HAP-1 (cell line): ENCODE results near the gene BSDC1.

ENCODE experiments used
- DNase-seq, 2 experiments: peaks; one replicate each; pipeline ENCODE4 v3.0.0-alpha.2; 2016 to 2020; ENCODE audit warnings: low spot score in 2 of 2
- H3K27me3 ChIP-seq: fragments of 250-450 bp; sonication (Bioruptor Pico); 2 replicates; pipeline ENCODE4 v1.5.1; 2020; ENCODE audit warnings: low read depth, mild to moderate bottlenecking, moderate library complexity
- H3K36me3 ChIP-seq: fragments of 250-450 bp; sonication (Bioruptor Pico); replicated peaks from 2 replicates; pipeline ENCODE4 v1.5.1; 2020; ENCODE audit warnings: mild to moderate bottlenecking
- H3K4me1 ChIP-seq: fragments of 250-450 bp; sonication (Bioruptor Pico); 2 replicates; pipeline ENCODE4 v1.5.1; 2020; ENCODE audit warnings: mild to moderate bottlenecking
- H3K4me3 ChIP-seq: fragments of 250-450 bp; sonication (Bioruptor Pico); 2 replicates; pipeline ENCODE4 v1.5.1; 2020; ENCODE audit warnings: mild to moderate bottlenecking, moderate library complexity
- H3K9me3 ChIP-seq: fragments of 250-450 bp; sonication (Bioruptor Pico); 2 replicates; pipeline ENCODE4 v1.5.1; 2020; ENCODE audit warnings: mild to moderate bottlenecking, moderate library complexity
- in situ Hi-C: fragments of 300-500 bp; cut with MboI; formaldehyde crosslinking; loops from 3 replicates; pipeline ENCODE4 v1.14.3; 2020; ENCODE audit warnings: low sequenced_read_pairs, inconsistent platforms, mixed read lengths

Gene BSDC1

DNA sequence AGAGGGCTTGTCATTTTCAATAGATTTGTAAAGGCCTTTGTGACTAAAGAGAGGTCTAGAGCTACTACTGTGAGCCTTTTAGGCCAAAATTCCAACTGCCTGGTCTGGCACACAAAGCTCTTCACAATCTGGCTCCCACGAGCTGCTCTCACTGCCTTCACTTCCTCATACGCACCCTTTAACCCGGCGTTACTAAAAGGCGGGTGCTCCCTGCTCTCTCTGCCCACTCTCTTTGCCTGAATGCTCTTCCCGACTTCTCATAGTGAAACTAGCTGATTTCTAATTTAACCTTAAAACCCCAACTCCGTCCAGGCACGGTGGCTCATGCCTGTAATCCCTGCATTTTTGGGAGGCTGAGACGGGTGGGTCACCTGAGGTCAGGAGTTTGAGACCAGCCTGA, 14.2 kb downstream of the BSDC1 start:
- Histone ChIP-seq H3K4me3 (no peak overlapping the region), H3K9me3 (no peaks in the 10 kb centered on the region), H3K27me3 (no peaks in the 10 kb centered on the region), H3K4me1 (no peaks in the 10 kb centered on the region), H3K36me3 (peaks cover 59% of the 10 kb centered on the region)
- in situ Hi-C loops, result no loop called here
- no peak for DNase-seq

DNA sequence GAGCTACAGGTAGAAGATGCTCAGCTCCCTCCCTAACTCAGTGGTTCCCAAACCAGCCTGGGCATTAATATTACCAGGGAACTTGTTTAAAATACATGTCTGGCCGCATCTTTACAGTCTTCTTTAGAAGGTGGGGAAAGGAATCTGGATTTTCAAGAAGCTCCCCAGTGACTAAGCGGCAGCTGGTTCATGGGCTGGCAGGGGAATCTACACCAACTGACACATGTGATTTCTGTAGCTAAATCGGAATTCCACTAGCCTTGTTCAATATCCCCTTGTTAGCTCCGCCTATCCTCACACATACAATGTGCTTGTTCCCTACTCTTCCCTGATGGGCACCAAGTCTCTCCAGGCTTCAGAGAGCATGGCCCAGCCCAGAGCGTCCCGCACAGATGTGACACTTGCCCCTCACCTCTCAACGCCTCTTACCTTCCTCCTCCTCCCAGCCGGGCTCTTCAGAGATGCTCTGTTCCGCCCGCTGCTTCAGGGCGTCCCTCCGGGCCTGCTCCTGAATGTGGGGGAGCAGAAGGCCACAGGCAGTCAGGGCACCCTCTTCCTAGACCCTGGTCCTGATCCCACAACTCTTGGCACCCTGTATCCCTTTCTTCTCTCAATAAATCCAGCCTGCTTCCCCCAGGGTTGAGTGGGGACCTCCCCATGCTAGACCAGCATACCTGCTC, 16.6 kb downstream of the BSDC1 start:
- H3K9me3 ChIP-seq, result no peaks in the 10 kb centered on the region
- H3K36me3 ChIP-seq, result peaks cover 64% of the 10 kb centered on the region
- in situ Hi-C loops, result no loop called here
- no peaks in the 10 kb centered on the region for H3K27me3 ChIP-seq
- DNase-seq, result no peak
- no peak overlapping the region for H3K4me3 ChIP-seq
- H3K4me1 ChIP-seq, result no peaks in the 10 kb centered on the region

DNA sequence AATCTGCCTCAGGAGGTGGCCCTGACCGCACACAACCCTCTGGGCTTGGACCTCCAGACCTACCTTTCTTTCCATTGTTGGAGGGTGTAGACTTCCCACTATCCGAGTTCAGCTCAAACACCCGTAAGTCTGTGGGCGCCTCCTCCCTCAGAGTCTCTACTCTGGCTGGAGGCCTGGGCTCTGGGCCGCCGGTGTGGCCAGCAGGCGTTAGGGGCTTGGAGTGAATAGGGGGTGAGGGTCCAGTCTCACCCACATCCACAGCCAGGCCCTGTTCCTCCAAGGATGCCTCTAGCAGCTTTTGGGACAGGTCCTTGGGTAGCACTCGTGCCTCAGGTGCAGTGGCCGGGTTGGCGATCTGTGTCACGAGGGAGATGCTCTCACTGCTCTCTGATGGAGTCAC, 18.0 kb downstream of the BSDC1 start:
- Histone ChIP-seq H3K4me1 (no peaks in the 10 kb centered on the region), H3K9me3 (no peaks in the 10 kb centered on the region), H3K36me3 (peaks cover 69% of the 10 kb centered on the region), H3K4me3 (no peak overlapping the region), H3K27me3 (no peaks in the 10 kb centered on the region)
- no peak for DNase-seq
- in situ Hi-C loops, result no loop called here

DNA sequence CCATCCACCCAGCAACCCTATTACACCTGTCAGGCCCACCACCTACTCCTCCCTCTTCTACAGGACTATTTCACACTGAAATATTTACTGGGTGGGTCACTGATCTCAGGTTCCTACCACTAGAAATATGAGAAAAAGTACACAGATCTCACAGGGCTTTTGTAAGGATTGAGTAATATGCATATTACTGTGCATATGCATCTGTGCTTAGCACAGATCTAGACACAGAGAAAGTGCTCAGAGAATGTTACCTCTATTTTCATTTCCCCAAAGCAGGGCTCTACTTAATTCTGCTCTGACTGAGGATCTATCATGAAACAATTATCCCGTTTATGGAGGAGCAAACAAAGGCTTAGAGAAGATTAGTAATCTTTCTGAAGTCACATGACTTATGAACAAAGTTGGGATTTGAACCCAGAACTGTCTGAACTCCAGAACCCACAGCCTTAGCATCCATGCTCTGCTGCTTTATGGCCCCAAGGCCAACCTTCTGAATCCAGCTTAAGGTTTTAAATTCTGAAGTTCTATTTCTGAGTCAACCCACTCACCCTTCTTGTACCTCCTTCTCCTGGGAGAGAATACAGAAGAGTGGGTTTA, 20.1 kb downstream of the BSDC1 start:
- no peaks in the 10 kb centered on the region for H3K9me3 ChIP-seq
- in situ Hi-C loops, result no loop called here
- peaks cover 66% of the 10 kb centered on the region for H3K36me3 ChIP-seq
- H3K27me3 ChIP-seq, result no peaks in the 10 kb centered on the region
- no peaks in the 10 kb centered on the region for H3K4me1 ChIP-seq
- DNase-seq, result no peak
- H3K4me3 ChIP-seq, result no peak overlapping the region

DNA sequence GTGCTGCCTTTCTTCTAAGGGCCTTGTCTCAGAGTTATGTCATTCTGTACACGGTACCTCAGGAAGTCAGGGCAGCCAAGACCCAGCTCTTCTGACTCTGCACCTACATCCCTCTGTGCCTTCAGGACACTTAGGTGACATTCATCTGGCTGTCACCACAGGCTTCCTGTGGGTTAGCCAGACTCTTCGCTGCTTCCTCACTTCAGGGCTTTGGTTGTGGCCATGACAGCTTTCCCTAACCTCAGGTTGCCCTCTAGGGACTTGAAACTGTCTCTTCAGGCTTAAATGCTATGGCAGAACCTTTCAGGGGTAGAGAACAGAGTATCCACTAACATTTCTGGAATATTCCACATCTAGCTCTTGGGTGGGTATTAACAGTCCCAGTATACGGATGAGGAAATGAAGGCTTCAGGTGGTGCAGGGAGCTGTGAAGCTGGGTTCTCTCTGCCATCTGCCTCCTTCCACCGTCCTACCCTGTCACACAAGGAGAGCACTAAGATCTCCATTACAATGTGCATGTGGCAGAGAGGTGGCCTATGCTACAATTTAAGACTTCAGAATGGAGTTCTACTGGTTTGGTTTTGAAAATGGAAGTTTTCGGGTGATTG, 22.0 kb downstream of the BSDC1 start:
- no peaks in the 10 kb centered on the region for H3K4me1 ChIP-seq
- in situ Hi-C loops, result no loop called here
- no peaks in the 10 kb centered on the region for H3K9me3 ChIP-seq
- H3K36me3 ChIP-seq, result peaks cover 57% of the 10 kb centered on the region
- no peak overlapping the region for H3K4me3 ChIP-seq
- no peak for DNase-seq
- no peaks in the 10 kb centered on the region for H3K27me3 ChIP-seq

DNA sequence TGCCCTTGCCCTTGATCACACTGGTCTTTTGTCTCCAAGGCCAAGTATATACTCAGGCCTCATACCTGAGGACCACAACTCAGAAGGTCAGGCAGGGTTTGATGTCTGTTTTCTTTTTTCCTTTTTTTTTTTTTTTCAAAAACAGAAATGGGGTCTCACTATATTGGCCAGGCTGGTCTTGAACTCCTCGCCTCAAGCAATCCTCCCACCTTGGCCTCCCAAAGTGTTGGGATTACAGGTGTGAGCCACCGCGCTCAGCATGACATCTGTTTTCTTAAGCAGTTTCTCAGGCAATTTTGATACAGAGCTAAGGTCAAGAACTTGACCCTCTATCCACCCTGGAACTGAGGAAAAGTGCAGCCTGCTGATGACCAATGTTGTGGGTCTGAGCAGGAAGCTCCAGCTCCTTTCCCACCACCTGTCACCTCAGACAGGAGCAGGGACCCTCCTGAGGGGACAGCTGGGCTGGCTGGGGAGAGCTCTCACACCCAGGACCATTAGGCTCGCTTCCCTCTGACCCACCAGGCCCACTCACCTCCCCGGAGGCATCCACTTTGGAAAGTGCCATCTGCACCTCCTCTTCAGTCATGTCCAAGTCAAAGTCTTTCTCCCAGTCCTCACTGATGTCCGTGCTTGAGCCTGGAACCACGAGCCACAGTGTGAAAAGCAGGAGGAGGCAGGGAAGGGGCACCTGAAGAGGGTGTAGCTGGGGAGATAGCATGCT, 26.2 kb downstream of the BSDC1 start:
- Histone ChIP-seq H3K27me3 (no peaks in the 10 kb centered on the region), H3K9me3 (no peaks in the 10 kb centered on the region), H3K4me1 (no peaks in the 10 kb centered on the region), H3K4me3 (no peak overlapping the region), H3K36me3 (peaks cover 42% of the 10 kb centered on the region)
- DNase-seq, result no peak
- in situ Hi-C loops, result no loop called here

DNA sequence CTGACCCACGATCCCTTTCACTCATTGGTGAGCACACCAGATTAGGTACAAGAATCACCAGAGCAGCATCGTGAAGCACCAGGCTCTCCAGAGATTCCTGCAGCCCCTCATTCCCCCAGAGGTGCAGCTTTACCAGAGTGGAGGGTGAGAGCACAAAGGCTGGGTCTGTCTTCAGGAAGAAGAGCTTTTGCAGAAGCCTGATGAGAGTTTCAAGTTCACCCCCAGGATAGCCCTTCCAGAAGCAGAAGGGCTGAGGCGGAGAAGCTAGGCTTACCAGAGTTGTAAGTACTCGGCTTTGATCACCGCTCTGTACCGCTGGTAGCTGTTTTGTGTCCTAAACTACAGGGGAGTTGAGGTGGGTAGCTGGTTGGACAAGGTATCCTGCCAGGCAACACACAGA, 28.8 kb downstream of the BSDC1 start:
- Histone ChIP-seq H3K4me1 (no peaks in the 10 kb centered on the region), H3K9me3 (no peaks in the 10 kb centered on the region), H3K27me3 (no peaks in the 10 kb centered on the region), H3K36me3 (peaks cover 29% of the 10 kb centered on the region), H3K4me3 (no peak overlapping the region)
- in situ Hi-C loops, result no loop called here
- no peak for DNase-seq

DNA sequence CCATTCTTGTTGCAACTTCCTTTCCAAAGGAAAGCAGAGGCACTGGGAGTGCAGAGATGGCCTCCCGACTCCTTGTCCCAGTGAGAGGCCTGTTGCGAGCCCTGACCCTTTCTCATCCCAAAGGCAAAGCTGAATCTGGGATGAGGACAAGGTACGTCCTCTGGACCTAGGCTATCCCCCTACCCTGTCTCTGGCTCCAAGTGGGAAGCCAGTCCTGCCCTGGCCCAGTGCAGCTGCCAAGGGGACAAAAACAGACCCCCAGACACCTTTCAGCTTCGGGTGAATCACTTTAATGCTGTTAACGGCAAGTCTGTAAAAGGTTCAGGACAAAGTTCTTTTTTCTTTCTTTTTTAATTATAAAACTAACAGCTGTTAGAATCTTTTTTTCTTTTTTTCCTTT, 29.4 kb downstream of the BSDC1 start:
- Histone ChIP-seq H3K4me1 (no peaks in the 10 kb centered on the region), H3K36me3 (peaks cover 26% of the 10 kb centered on the region), H3K4me3 (no peak overlapping the region), H3K9me3 (no peaks in the 10 kb centered on the region), H3K27me3 (no peaks in the 10 kb centered on the region)
- in situ Hi-C loops, result no loop called here
- DNase-seq, result no peak

DNA sequence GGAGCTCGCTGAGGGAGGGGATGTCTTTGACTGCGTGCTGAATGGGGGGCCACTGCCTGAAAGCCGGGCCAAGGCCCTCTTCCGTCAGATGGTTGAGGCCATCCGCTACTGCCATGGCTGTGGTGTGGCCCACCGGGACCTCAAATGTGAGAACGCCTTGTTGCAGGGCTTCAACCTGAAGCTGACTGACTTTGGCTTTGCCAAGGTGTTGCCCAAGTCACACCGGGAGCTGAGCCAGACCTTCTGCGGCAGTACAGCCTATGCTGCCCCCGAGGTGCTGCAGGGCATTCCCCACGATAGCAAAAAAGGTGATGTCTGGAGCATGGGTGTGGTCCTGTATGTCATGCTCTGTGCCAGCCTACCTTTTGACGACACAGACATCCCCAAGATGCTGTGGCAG, 30.5 kb downstream of the BSDC1 start:
- Histone ChIP-seq H3K4me3 (no peak overlapping the region), H3K4me1 (no peaks in the 10 kb centered on the region), H3K36me3 (peaks cover 26% of the 10 kb centered on the region), H3K27me3 (no peaks in the 10 kb centered on the region), H3K9me3 (no peaks in the 10 kb centered on the region)
- in situ Hi-C loops, result no loop called here
- DNase-seq, result no peak

DNA sequence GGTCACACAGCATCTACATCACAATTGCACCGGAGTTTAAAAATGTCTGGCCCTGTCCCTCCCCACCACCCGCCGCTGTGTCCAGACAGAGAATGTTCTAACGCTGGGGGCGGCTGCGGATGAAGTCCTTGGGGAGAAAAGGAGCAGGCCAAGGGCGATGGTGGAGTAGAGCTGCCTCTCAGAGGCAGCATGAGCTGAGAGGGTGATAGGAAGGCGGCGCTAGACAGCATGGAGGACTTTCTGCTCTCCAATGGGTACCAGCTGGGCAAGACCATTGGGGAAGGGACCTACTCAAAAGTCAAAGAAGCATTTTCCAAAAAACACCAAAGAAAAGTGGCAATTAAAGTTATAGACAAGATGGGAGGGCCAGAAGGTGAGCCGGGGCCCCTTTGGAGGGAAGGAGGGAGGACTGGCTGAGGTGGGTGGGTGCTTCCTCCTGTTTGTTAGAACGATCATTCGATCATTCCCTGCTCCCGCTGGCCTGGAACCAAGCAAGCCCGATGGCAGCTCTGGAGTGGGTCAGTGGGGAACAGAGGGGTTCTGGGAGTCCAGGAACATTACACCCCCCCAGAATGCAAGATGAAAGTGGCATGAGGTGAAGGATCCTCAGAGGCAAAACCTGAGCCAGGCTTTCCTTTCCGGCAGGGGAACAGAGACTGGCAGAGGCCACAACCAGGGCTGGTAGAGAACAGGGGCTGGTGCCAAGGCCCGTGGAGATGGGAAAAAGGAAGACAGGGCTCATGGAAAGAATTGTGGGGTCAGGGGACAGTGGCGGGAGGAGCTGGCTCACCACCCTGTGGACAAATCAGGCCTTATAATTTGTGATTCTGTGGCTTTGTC, 31.5 kb downstream of the BSDC1 start, which contains the start of the genes FAM229A and TSSK3:
TSS of gene FAM229A (minus strand) at position 12 of the 840 bp plus-strand sequence. CDS start 394 bp downstream, outside the sequence.
TSS of gene TSSK3 (plus strand) at position 66 of the 840 bp plus-strand sequence. CDS start at position 229, 163 bp downstream.
- in situ Hi-C loops, result no loop called here
- H3K36me3 ChIP-seq, result peaks cover 28% of the 10 kb centered on the region

DNA sequence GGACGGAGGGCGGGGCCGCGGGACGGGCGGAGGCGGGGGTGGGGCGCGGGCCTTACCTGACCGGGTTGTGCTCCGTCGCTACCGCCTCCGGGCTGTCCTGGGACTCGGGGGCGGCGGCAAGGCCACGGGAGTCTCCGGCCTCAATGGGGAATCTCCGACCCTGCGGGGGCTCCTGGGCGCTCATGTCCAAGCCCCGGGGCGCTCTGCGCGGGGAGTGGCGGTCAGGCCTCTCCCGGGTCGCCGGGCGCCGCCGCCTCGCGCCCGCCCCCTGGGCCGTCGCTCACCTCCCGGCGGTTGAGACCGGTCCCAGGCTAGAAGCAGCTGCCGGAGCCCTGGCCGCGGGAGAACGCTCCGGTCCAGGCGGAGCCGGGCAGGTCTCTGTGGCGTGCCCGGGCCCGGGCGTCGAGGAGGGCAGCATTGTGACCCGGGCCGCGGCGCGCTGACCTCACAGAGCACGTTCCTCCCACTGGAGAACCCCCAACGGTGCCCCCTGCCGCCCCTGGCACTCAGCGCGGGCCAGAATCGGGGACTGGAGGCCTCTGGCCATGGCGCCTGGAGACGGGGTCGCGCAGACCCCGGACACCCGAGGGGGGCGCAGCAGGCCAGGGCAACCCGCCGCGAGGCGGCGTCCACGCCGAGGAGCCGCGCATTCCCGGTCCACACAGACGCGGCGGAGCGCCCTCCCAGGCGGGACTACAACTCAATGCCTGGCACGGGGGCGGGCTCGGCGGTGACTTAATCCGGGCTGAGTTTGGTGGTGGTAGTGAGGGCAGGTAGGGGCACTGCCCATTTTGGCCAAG, 32.4 kb downstream of the BSDC1 start:
- Histone ChIP-seq H3K9me3 (no peaks in the 10 kb centered on the region), H3K4me3 (no peak overlapping the region), H3K36me3 (peaks cover 19% of the 10 kb centered on the region), H3K4me1 (no peaks in the 10 kb centered on the region), H3K27me3 (no peaks in the 10 kb centered on the region)
- in situ Hi-C loops, result no loop called here
- DNase-seq, result no peak

More for the DNA sequence above, 31.5 kb downstream of the BSDC1 start, which contains the start of the genes FAM229A and TSSK3:
- Histone ChIP-seq H3K27me3 (no peaks in the 10 kb centered on the region), H3K4me1 (no peaks in the 10 kb centered on the region), H3K4me3 (no peak within 1 kb of the TSS), H3K9me3 (no peaks in the 10 kb centered on the region)
- DNase-seq, result no peak

DNA sequence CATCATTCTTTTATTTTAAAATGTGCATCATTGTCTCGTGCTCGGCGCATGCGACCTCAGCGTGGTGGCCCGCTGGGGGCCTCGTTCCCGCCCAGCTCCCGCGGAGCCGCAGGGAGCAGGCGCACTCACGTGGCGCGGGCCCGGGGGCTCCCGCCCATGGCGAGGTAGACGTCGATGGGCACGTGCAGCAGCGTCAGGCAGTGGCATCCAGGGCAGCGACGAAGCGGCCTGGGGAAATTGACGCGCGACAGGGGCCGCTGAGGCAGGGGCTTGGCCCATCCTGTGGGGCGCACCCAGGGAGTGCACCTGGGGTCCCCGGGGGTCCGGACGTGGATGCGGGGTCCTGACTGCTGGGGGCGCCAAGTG, 33.0 kb downstream of the BSDC1 start:
- in situ Hi-C loops, result no loop called here
- Histone ChIP-seq H3K4me1 (no peaks in the 10 kb centered on the region), H3K9me3 (no peaks in the 10 kb centered on the region), H3K27me3 (no peaks in the 10 kb centered on the region), H3K36me3 (peaks cover 15% of the 10 kb centered on the region), H3K4me3 (no peak overlapping the region)
- DNase-seq, result no peak

DNA sequence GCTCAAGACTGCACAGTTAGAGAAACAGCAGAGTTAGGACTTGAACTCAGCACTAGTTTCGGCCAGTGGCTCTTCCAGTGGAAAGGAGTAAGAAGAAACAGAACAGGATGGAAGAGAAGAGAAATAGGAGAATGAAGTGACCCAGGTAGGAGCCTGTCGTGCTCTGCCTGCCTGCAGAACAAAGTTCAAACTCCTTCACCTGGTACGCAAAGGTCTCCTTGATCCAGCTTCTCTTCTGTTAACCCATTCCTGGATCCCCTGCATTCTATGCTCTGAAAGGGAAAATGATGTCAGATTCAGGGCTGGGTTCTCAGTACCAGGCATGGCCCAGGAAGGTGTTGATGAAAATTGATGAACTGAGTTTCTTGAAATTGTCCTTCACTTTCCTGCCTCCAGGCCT, 35.8 kb downstream of the BSDC1 start:
- H3K4me3 ChIP-seq, result no peak overlapping the region
- H3K36me3 ChIP-seq, result peaks cover 8% of the 10 kb centered on the region; the same call in 1 of the 2 replicates
- H3K4me1 ChIP-seq, result no peaks in the 10 kb centered on the region
- in situ Hi-C loops, result no loop called here
- H3K9me3 ChIP-seq, result no peaks in the 10 kb centered on the region
- no peaks in the 10 kb centered on the region for H3K27me3 ChIP-seq
- no peak for DNase-seq
